ENCODE results near the gene DNAJC30. TPM values are rescaled to one million over a fixed set of nuclear protein-coding genes. Genes with fewer than 3 reads are reported as not detected.

DNAJC30 gene
- total and polyA plus RNA-seq, 10 of the 15 experiments (the other 5 are each of a cell fraction or from before 2014, with no cell fraction given), result 2.1 to 19.0 (median 7.9) TPM

GRCh38 chr7:73659983-73660382 is 23.3 kb downstream of the DNAJC30 start:
- Histone ChIP-seq H3K27ac (ENCODE audit: control insufficient read depth, insufficient read depth) (no peak overlapping the region), H4K20me1 (ENCODE audit: control insufficient read depth, insufficient read depth) (no peaks in the 10 kb centered on the region), H3K36me3 (ENCODE audit: control insufficient read depth in 2 of 2, insufficient read depth in 2 of 2, low read length in 1 of 2) (no peaks in the 10 kb centered on the region), H3K9ac (ENCODE audit: control insufficient read depth, insufficient read depth, low read length) (no peak overlapping the region), H3K79me2 (ENCODE audit: control insufficient read depth, insufficient read depth, low read length) (no peaks in the 10 kb centered on the region), H3K4me3 (no peak overlapping the region), H3K4me2 (ENCODE audit: control insufficient read depth, insufficient read depth) (no peak overlapping the region), H2AFZ (ENCODE audit: control insufficient read depth, low read depth, low read length) (no peak overlapping the region), H3K27me3 (replicated peaks in 1 of 2; ENCODE audit: control insufficient read depth in 2 of 2, insufficient read depth in 2 of 2, low read length in 1 of 2) (no peaks in the 10 kb centered on the region; a peak in 1 of 4 replicates), H3K9me3 (replicated peaks; ENCODE audit: control insufficient read depth, insufficient read depth, low read length) (no peaks in the 10 kb centered on the region; the same call in 2 of the 3 replicates), H3K4me1 (ENCODE audit: control insufficient read depth, insufficient read depth, low read length) (no peaks in the 10 kb centered on the region)
- POLR2A ChIA-PET, result no interaction called here
- ATAC-seq (no peak), FAIRE-seq (no peak), DNase-seq (ENCODE audit: low read depth, low spot score) (no peak)
- CTCF ChIA-PET, result no interaction called here
- WGBS (ENCODE audit: insufficient coverage, insufficient replicate concordance, low lambda C conversion rate, missing lambda C conversion rate), result 58% methylated on average over 8 of the region's 8 CpGs
- BruUV-seq (replicated peaks), result no TSS peak
- in situ Hi-C loops (cut with MboI), result no loop called here
- intact Hi-C loops (cut with micrococcal nuclease; ENCODE audit: unreplicated experiment), result no loop called here
- RAD21 ChIA-PET (ENCODE audit: unreplicated experiment), result no interaction called here
- SMC1A ChIA-PET (ENCODE audit: uncharacterized antibody, unreplicated experiment), result interaction anchor here (0.7 kb wide), 1 partner anchor 21 kb away, joined by 3 read pairs; no protein-coding TSS in a partner anchor
- TF ChIP-seq SREBF1 (IDR thresholded peaks at IDR 0.05; ENCODE audit: low read length) (no peak), SP1 (IDR thresholded peaks at IDR 0.05; ENCODE audit: low read depth, low read length) (no peak), BCL11A (IDR thresholded peaks at IDR 0.05; ENCODE audit: low read depth, low read length) (no peak), ZBTB4 (CRISPR knock-in tag; IDR thresholded peaks at IDR 0.05) (no peak), ATF3 (IDR thresholded peaks at IDR 0.05; ENCODE audit: borderline replicate concordance, extremely low read depth, low read depth, low read length) (no peak), E2F4 (IDR thresholded peaks at IDR 0.05; ENCODE audit: low read depth, low read length) (no peak), POU2F2 (IDR thresholded peaks at IDR 0.05; ENCODE audit: borderline replicate concordance, low read depth, low read length) (no peak), SIX5 (IDR thresholded peaks at IDR 0.05; ENCODE audit: low read depth, low read length, severe bottlenecking) (no peak), IRF5 (IDR thresholded peaks at IDR 0.05; ENCODE audit: borderline replicate concordance) (no peak), ZBTB33 (IDR thresholded peaks at IDR 0.05) (no peak), HDAC6 (IDR thresholded peaks at IDR 0.05; ENCODE audit: unreplicated experiment) (no peak), SMARCA5 (IDR thresholded peaks at IDR 0.05) (no peak)
